MM.1S (cell line): ENCODE data around the gene PATL2.

Source experiments
- DNase-seq: peaks from one replicate; pipeline ENCODE4 v3.0.0-alpha.2; 2015
- H2AFZ ChIP-seq: fragments of 300-600 bp; sonication (generic); 2 replicates; pipeline ENCODE4 v1.6.0; 2016; ENCODE audit warnings: antibody characterized with exemption, low read length
- H3F3A ChIP-seq: fragments of 300-600 bp; sonication (generic); 2 replicates; pipeline ENCODE4 v1.6.1; 2016; ENCODE audit warnings: mild to moderate bottlenecking, antibody characterized with exemption, low read length, moderate library complexity, mixed read lengths; ENCODE audit not compliant: insufficient read depth
- H3K27ac ChIP-seq: fragments of 300-600 bp; sonication (generic); 2 replicates; pipeline ENCODE4 v1.5.1; 2016; ENCODE audit warnings: mild to moderate bottlenecking, low read length
- H3K27me3 ChIP-seq: fragments of 300-600 bp; sonication (generic); replicated peaks from 2 replicates; pipeline ENCODE4 v1.6.0; 2016; ENCODE audit warnings: low read length; ENCODE audit not compliant: insufficient read depth
- H3K36me3 ChIP-seq: fragments of 300-600 bp; sonication (generic); replicated peaks from 2 replicates; pipeline ENCODE4 v1.6.1; 2016; ENCODE audit warnings: mild to moderate bottlenecking, low read length, mixed read lengths; ENCODE audit not compliant: insufficient read depth
- H3K4me1 ChIP-seq: fragments of 300-600 bp; sonication (generic); 2 replicates; pipeline ENCODE4 v1.6.1; 2016; ENCODE audit warnings: low read length, mixed read lengths
- H3K4me2 ChIP-seq: fragments of 300-600 bp; sonication (generic); 2 replicates; pipeline ENCODE4 v1.6.0; 2016; ENCODE audit warnings: low read depth, low read length
- H3K4me3 ChIP-seq: fragments of 300-600 bp; sonication (generic); 2 replicates; pipeline ENCODE4 v1.5.1; 2016; ENCODE audit warnings: low read length, mixed read lengths
- H3K79me2 ChIP-seq: fragments of 300-600 bp; sonication (generic); 2 replicates; pipeline ENCODE4 v1.6.1; 2016; ENCODE audit warnings: mixed run types, low read length, mixed read lengths
- H3K9ac ChIP-seq: fragments of 300-600 bp; sonication (generic); 2 replicates; pipeline ENCODE4 v1.6.1; 2016; ENCODE audit warnings: low read length, mixed read lengths
- H3K9me2 ChIP-seq: fragments of 300-600 bp; sonication (generic); replicated peaks from 2 replicates; pipeline ENCODE4 v1.6.1; 2016; ENCODE audit warnings: mild to moderate bottlenecking, low read length, mixed read lengths; ENCODE audit not compliant: insufficient read depth
- H3K9me3 ChIP-seq: fragments of 300-600 bp; sonication (generic); replicated peaks from 2 replicates; pipeline ENCODE4 v1.6.1; 2016; ENCODE audit warnings: mild to moderate bottlenecking, low read length, mixed read lengths; ENCODE audit not compliant: insufficient read depth
- H4K20me1 ChIP-seq: fragments of 300-600 bp; sonication (generic); 2 replicates; pipeline ENCODE4 v1.6.1; 2016; ENCODE audit warnings: mild to moderate bottlenecking, low read length, moderate library complexity, mixed read lengths; ENCODE audit not compliant: insufficient read depth
- CTCF ChIP-seq: fragments of 300-600 bp; sonication (generic); IDR thresholded peaks from 2 replicates; pipeline ENCODE4 v1.5.1; 2016; ENCODE audit warnings: antibody characterized with exemption, low read length, mixed read lengths
- EZH2 ChIP-seq: fragments of 300-600 bp; sonication (generic); optimal IDR thresholded peaks from 2 replicates; pipeline ENCODE3; 2017; ENCODE audit warnings: low read depth, mild to moderate bottlenecking, antibody characterized with exemption, low read length, mixed read lengths
- EZH2phosphoT487 ChIP-seq: fragments of 300-600 bp; sonication (generic); IDR thresholded peaks from 2 replicates; pipeline ENCODE4 v1.6.1; 2018; ENCODE audit warnings: antibody characterized with exemption, low read length

The PATL2 gene

GRCh38 chr15:44738340-44738984, 27.3 kb upstream of the PATL2 start:
- Histone ChIP-seq H3K27ac (no peak overlapping the region), H3K27me3 (no peaks in the 10 kb centered on the region), H3K4me3 (no peak overlapping the region), H4K20me1 (no peaks in the 10 kb centered on the region), H3K4me2 (no peak overlapping the region), H3K36me3 (no peaks in the 10 kb centered on the region), H3K9ac (no peak overlapping the region), H3K79me2 (no peaks in the 10 kb centered on the region), H3K4me1 (peaks cover 22% of the 10 kb centered on the region), H3K9me3 (no peaks in the 10 kb centered on the region), H3K9me2 (no peaks in the 10 kb centered on the region), H3F3A (peaks cover 13% of the 10 kb centered on the region), H2AFZ (no peak overlapping the region)
- TF ChIP-seq EZH2 (no peak), CTCF (peak; percentile 77)
- peak; percentile 52 for DNase-seq

GRCh38 chr15:44736181-44736765, 25.1 kb upstream of the PATL2 start, which contains the start of gene TRIM69:
Gene TRIM69 (plus strand): TSS chr15:44736528. CDS start chr15:44736705, 177 bp downstream.
- Histone ChIP-seq H3K9me3 (no peaks in the 10 kb centered on the region), H3K4me1 (peaks cover 22% of the 10 kb centered on the region), H2AFZ (peak within 1 kb of the TSS; percentile 41), H3K36me3 (peaks cover 4% of the 10 kb centered on the region; the same call in 1 of the 2 replicates), H3K9me2 (no peaks in the 10 kb centered on the region), H3K27me3 (no peaks in the 10 kb centered on the region), H3K79me2 (peaks cover 12% of the 10 kb centered on the region), H3K4me3 (peak within 1 kb of the TSS; percentile 30), H3K9ac (peak within 1 kb of the TSS; percentile 47; the same call in 1 of the 2 replicates), H3K4me2 (peak within 1 kb of the TSS; percentile 63), H3F3A (peaks cover 13% of the 10 kb centered on the region), H4K20me1 (no peaks in the 10 kb centered on the region), H3K27ac (peak within 1 kb of the TSS; percentile 63)
- peak; percentile 21 for DNase-seq
- TF ChIP-seq EZH2 (no peak), EZH2phosphoT487 (no peak), CTCF (no peak)

- DNase-seq = no peak
- Histone ChIP-seq H4K20me1 (no peaks in the 10 kb centered on the region), H3K36me3 (peaks cover 4% of the 10 kb centered on the region; the same call in 1 of the 2 replicates), H3K79me2 (peaks cover 18% of the 10 kb centered on the region), H3K9me2 (no peaks in the 10 kb centered on the region), H3K27ac (peak overlapping the region; percentile 63), H3K4me1 (peaks cover 22% of the 10 kb centered on the region), H3K9ac (peak overlapping the region; percentile 47; the same call in 1 of the 2 replicates), H3K4me3 (peak overlapping the region; percentile 30), H3K4me2 (peak overlapping the region; percentile 63), H3F3A (peaks cover 13% of the 10 kb centered on the region), H3K27me3 (no peaks in the 10 kb centered on the region), H2AFZ (peak overlapping the region; percentile 41), H3K9me3 (no peaks in the 10 kb centered on the region)
- TF ChIP-seq CTCF (no peak), EZH2phosphoT487 (no peak), EZH2 (no peak)
Observed at GRCh38 chr15:44735482-44736180, 24.5 kb upstream of the PATL2 start.
